Stimulated activated naive B cell treated with anti-CD40 and anti-IgM and Interleukin-4, amounts not matched to agents 10 μg/mL and 1 μg/mL and 100 μg/mL, for 72 hours (primary cell): Measurements from ENCODE around the gene KPTN.

ENCODE experiments used
- ATAC-seq, 2 donors: fragments of 150-1000 bp; cut with Tn5 transposase; replicated peaks; 2 replicates each; pipeline ENCODE4 v1.10.0; 2021; ENCODE audit warnings: moderate library complexity in 1 of 2
- DNase-seq: peaks from one replicate; pipeline ENCODE4 v3.0.0; 2021
- H3K27ac Mint-ChIP-seq: one replicate; pipeline ENCODE4 v1.8.0; 2022; ENCODE audit warnings: mild to moderate bottlenecking, mixed read lengths
- H3K27me3 Mint-ChIP-seq, 2 donors: one replicate each; pipeline ENCODE4 v1.8.0; 2022; ENCODE audit warnings: mixed read lengths in 2 of 2
- H3K36me3 Mint-ChIP-seq, 2 donors: one replicate each; pipeline ENCODE4 v1.8.0; 2022; ENCODE audit warnings: mixed read lengths in 2 of 2, mild to moderate bottlenecking in 1 of 2
- H3K4me1 Mint-ChIP-seq, 2 donors: one replicate each; pipeline ENCODE4 v1.8.0; 2022; ENCODE audit warnings: mixed read lengths in 2 of 2, mild to moderate bottlenecking in 1 of 2
- H3K4me3 Mint-ChIP-seq, 2 donors: one replicate each; pipeline ENCODE4 v1.8.0; 2022; ENCODE audit warnings: mild to moderate bottlenecking in 2 of 2, mixed read lengths in 2 of 2, moderate library complexity in 1 of 2
- H3K9me3 Mint-ChIP-seq, 2 donors: one replicate each; pipeline ENCODE4 v1.8.0; 2022; ENCODE audit warnings: mixed read lengths in 2 of 2, mild to moderate bottlenecking in 1 of 2

The KPTN gene

GRCh38 chr19:47473336-47473735, 10.7 kb downstream of the KPTN start:
- Mint-ChIP-seq H3K9me3 (no peaks in the 10 kb centered on the region), H3K4me3 (no peak overlapping the region), H3K4me1 (peaks cover 13 to 19% of the 10 kb centered on the region in 2 donors), H3K27ac (no peak overlapping the region), H3K27me3 (peaks cover 48 to 49% of the 10 kb centered on the region in 2 donors), H3K36me3 (peaks cover 4 to 10% of the 10 kb centered on the region in 2 donors)
- no peak for ATAC-seq
- no peak for DNase-seq

- ATAC-seq (peak; percentile 33 to 36), DNase-seq (no peak)
- H3K4me1 Mint-ChIP-seq = peaks cover 13 to 25% of the 10 kb centered on the region in 2 donors
- H3K36me3 Mint-ChIP-seq = peaks cover 4 to 10% of the 10 kb centered on the region in 2 donors
- peak within 1 kb of the TSS; percentile 48 to 58 for H3K4me3 Mint-ChIP-seq
- peaks cover 56 to 61% of the 10 kb centered on the region in 2 donors for H3K27me3 Mint-ChIP-seq
- H3K9me3 Mint-ChIP-seq = no peaks in the 10 kb centered on the region
- H3K27ac Mint-ChIP-seq = no peak within 1 kb of the TSS
Observed at GRCh38 chr19:47471733-47472457, 12.1 kb downstream of the KPTN start, which contains the start of gene SLC8A2. Gene SLC8A2 (minus strand): TSS chr19:47471893. CDS start chr19:47466403, 5,490 bp downstream.

GRCh38 chr19:47471381-47471732, 12.7 kb downstream of the KPTN start:
- DNase-seq (no peak), ATAC-seq (no peak)
- Mint-ChIP-seq H3K27ac (no peak overlapping the region), H3K9me3 (no peaks in the 10 kb centered on the region), H3K36me3 (peaks cover 4 to 7% of the 10 kb centered on the region in 2 donors), H3K4me1 (peaks cover 13 to 25% of the 10 kb centered on the region in 2 donors), H3K4me3 (peak overlapping the region; percentile 48 to 58), H3K27me3 (peaks cover 59 to 67% of the 10 kb centered on the region in 2 donors)

DNA sequence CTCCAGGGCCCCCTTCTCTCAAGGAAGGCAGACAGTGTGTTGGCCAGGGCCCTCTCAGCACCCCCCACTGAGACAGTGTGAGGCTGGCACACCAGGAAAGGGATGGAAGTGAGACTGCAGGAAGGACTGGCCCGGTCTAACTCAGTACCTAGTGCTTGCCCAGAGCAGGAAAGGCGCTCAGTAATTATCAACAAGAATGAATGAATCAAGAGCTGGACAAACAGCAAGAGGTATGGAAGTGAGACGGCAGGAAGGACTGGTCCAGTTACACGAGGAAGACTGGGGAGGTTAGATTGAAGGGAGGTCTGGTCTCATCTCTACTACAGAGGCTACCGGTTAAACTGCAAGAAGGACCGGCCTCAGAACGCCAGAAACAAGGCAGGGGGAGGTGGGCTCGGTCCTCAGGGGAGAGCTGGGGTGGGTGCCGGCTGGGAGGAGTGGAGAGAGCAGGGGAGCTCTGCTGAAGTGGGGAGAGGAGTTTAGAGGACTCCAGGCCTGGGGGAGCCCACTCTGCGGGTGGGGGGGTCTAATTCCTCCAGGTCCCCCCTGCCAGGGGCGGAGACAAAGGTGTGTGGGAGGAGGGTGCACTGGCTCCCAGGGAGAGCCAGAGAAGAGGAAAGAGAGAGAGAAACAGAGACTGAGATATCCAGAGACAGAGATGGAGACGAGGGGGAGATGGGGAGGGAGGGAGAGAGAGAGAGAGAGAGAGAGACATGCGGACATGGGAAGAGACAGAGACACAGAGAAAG, 13.4 kb downstream of the KPTN start:
- Mint-ChIP-seq H3K4me3 (peak overlapping the region; percentile 48 to 58), H3K27me3 (peaks cover 67 to 74% of the 10 kb centered on the region in 2 donors), H3K9me3 (no peaks in the 10 kb centered on the region), H3K27ac (no peak overlapping the region), H3K36me3 (peaks cover 4% of the 10 kb centered on the region in 2 donors), H3K4me1 (peaks cover 13 to 25% of the 10 kb centered on the region in 2 donors)
- DNase-seq (no peak), ATAC-seq (no peak)

GRCh38 chr19:47469719-47470118, 14.3 kb downstream of the KPTN start:
- Mint-ChIP-seq H3K27ac (no peak overlapping the region), H3K4me3 (no peak overlapping the region), H3K36me3 (no peaks in the 10 kb centered on the region), H3K4me1 (peaks cover 13 to 25% of the 10 kb centered on the region in 2 donors), H3K9me3 (no peaks in the 10 kb centered on the region), H3K27me3 (peaks cover 73 to 83% of the 10 kb centered on the region in 2 donors)
- no peak for DNase-seq
- no peak for ATAC-seq

- Mint-ChIP-seq H3K9me3 (no peaks in the 10 kb centered on the region), H3K36me3 (no peaks in the 10 kb centered on the region), H3K27me3 (peaks cover 77 to 87% of the 10 kb centered on the region in 2 donors), H3K4me1 (peaks cover 13 to 25% of the 10 kb centered on the region in 2 donors), H3K4me3 (no peak overlapping the region), H3K27ac (no peak overlapping the region)
- DNase-seq (no peak), ATAC-seq (no peak)
Observed at GRCh38 chr19:47469363-47469700, 14.7 kb downstream of the KPTN start.

GRCh38 chr19:47467914-47468313, 16.1 kb downstream of the KPTN start:
- Mint-ChIP-seq H3K36me3 (no peaks in the 10 kb centered on the region), H3K27ac (no peak overlapping the region), H3K4me1 (peaks cover 13 to 25% of the 10 kb centered on the region in 2 donors), H3K4me3 (no peak overlapping the region), H3K27me3 (peaks cover 72 to 90% of the 10 kb centered on the region in 2 donors), H3K9me3 (no peaks in the 10 kb centered on the region)
- DNase-seq (no peak), ATAC-seq (no peak)

DNA sequence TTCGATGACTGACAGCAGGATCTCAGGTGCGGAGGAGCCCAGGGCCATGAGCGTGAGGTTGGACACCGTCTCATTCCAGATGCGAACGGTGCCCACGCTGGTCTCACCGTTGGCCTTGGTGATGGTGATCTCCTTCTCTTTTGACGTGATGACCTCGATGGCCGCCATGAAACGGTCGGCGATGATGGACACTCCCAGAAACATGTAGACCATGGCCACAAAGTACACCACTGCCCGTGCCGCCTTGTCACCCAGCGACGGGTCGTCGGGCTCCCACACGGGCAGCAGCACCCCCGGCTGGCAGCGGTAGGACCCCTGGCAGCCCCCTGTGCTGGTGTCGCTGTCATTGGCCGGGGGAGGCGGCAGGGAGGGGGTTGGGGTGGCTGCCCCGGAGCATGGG, 18.1 kb downstream of the KPTN start:
- no peaks in the 10 kb centered on the region for H3K36me3 Mint-ChIP-seq
- no peak for ATAC-seq
- no peak overlapping the region for H3K27ac Mint-ChIP-seq
- no peak overlapping the region for H3K4me3 Mint-ChIP-seq
- no peak for DNase-seq
- H3K4me1 Mint-ChIP-seq = peaks cover 9 to 17% of the 10 kb centered on the region in 2 donors
- H3K27me3 Mint-ChIP-seq = peaks cover 56 to 78% of the 10 kb centered on the region in 2 donors
- H3K9me3 Mint-ChIP-seq = no peaks in the 10 kb centered on the region

DNA sequence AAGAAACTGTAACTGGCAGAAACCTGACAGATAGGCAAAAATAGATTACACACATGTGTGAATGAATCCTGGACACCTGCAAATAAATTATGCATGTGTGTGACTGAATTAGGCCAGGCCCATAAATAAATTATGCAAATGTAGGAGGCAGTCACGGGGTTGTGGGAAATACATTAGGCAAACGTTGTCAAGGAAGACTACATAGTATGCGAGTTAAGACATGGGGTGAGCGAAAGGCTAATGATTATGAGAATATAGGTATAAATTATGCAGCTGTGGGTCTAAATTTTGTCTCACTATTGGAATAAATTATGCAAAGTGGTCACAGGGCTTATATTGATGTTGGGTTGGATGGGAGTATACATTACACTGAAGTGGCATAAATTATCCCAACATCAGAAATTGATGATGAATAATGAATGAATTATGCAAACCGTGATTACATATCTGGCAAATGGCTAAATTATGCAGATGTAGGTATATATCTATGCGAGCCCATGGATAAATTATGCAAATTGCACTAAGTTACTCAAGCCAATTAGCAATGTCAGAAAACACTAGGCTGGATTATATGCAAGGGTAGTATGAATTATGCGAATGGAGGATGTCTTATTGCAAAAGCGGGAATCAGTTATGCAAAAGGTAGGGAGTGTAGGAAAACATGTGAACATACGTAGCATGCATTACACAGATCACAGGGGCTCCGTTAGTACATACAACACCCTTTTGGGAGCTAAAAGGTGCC, 19.2 kb downstream of the KPTN start:
- no peak for DNase-seq
- no peaks in the 10 kb centered on the region for H3K36me3 Mint-ChIP-seq
- peaks cover 45 to 67% of the 10 kb centered on the region in 2 donors for H3K27me3 Mint-ChIP-seq
- no peak for ATAC-seq
- H3K4me1 Mint-ChIP-seq = peaks cover 3 to 11% of the 10 kb centered on the region in 2 donors
- H3K4me3 Mint-ChIP-seq = no peak overlapping the region
- no peaks in the 10 kb centered on the region for H3K9me3 Mint-ChIP-seq
- no peak overlapping the region for H3K27ac Mint-ChIP-seq

- ATAC-seq (no peak), DNase-seq (no peak)
- Mint-ChIP-seq H3K27ac (no peak overlapping the region), H3K36me3 (peaks cover 0 to 1% of the 10 kb centered on the region in 2 donors), H3K9me3 (no peaks in the 10 kb centered on the region), H3K27me3 (peaks cover 23 to 38% of the 10 kb centered on the region in 2 donors), H3K4me3 (no peak overlapping the region), H3K4me1 (no peaks in the 10 kb centered on the region)
Observed at GRCh38 chr19:47461876-47462275, 22.1 kb downstream of the KPTN start.

DNA sequence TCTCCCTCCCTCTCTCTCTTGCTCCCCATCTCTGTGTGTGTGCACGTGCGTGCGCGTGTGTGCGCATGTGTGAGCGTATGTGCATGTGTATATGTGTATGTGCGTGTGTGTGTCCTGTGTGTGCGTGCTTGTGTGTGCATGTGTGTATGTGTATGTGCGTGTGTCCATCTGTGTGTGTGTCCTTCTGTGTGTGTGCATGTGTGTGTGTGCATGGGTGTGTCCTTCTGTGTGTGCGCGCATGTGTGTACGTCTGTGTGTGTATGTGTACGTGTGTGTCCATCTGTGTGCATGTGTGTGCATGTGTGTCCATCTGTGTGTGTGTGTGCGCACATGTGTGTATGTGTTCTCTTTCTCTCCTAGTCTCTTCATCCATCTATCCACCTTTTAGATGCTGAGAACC, 24.5 kb downstream of the KPTN start:
- DNase-seq = no peak
- ATAC-seq = no peak
- no peak overlapping the region for H3K4me3 Mint-ChIP-seq
- peaks cover 6 to 9% of the 10 kb centered on the region in 2 donors for H3K9me3 Mint-ChIP-seq
- peaks cover 0 to 1% of the 10 kb centered on the region in 2 donors for H3K36me3 Mint-ChIP-seq
- no peaks in the 10 kb centered on the region for H3K4me1 Mint-ChIP-seq
- H3K27ac Mint-ChIP-seq = no peak overlapping the region
- peaks cover 24 to 36% of the 10 kb centered on the region in 2 donors for H3K27me3 Mint-ChIP-seq

GRCh38 chr19:47458672-47459071, 25.3 kb downstream of the KPTN start:
- no peak overlapping the region for H3K4me3 Mint-ChIP-seq
- DNase-seq (no peak), ATAC-seq (no peak)
- H3K36me3 Mint-ChIP-seq = peaks cover 0 to 1% of the 10 kb centered on the region in 2 donors
- H3K27me3 Mint-ChIP-seq = peaks cover 27 to 34% of the 10 kb centered on the region in 2 donors
- no peak overlapping the region for H3K27ac Mint-ChIP-seq
- H3K4me1 Mint-ChIP-seq = no peaks in the 10 kb centered on the region
- H3K9me3 Mint-ChIP-seq = peaks cover 6 to 9% of the 10 kb centered on the region in 2 donors

DNA sequence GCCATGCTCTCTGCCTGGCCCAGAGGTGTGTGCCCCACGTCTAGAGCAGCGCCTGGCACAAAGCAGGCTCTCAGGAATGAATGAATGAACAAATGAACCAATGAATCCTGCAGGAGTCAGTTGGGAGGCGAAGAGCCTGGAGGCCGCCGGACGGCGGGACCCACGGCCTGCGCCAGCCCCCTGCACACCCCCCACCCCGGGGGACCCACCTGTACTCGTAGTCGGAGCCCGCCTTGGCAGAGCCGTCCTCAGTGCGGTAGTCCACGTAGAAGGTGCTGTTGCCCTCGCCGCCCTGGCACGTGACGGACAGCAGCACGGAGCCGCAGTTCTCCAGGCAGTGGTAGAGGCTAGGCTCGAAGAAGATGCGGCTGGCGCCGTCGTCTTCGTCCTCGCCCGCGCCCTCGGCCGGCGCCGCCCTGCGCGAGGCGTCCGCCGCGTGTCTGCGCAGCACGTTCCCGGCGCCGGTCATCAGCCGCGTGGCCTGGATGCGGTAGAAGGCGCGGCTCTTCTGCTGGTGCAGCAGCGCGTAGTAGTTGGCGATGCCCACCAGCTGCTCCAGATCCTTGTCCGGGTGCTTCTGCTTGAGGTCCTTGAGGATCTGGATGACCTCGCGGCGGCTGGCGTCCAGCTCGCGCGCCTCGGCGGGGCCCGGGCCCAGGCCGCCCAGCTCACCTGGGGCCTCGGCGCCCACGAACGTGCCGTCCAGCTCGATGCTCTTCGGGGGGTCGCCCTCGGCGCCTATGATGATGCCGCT, 27.1 kb downstream of the KPTN start:
- H3K4me1 Mint-ChIP-seq = no peaks in the 10 kb centered on the region
- DNase-seq = no peak
- H3K9me3 Mint-ChIP-seq = peaks cover 6 to 9% of the 10 kb centered on the region in 2 donors
- H3K27me3 Mint-ChIP-seq = peaks cover 28 to 29% of the 10 kb centered on the region in 2 donors
- no peak overlapping the region for H3K27ac Mint-ChIP-seq
- H3K4me3 Mint-ChIP-seq = no peak overlapping the region
- peaks cover 0 to 1% of the 10 kb centered on the region in 2 donors for H3K36me3 Mint-ChIP-seq
- ATAC-seq = no peak

DNA sequence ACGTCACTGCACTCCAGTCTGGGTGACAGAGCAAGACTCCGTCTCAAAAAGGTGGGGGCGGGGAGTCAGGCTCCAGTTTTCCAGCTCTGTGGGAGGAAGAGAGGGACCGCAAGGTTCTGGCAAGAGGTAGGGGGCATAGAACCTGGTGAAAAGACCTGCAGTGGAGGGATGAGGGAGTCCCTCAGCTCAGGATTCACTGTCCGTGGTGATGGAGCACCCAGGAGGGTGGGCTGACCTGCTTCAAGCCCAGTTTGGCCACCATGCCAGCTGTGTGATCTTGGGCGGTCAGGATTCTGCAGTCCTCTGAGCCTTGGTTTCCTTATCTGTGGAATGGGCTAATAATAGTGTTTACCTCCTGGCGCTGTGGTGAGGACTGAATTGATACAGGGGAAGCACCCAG, 33.5 kb downstream of the KPTN start:
- DNase-seq (no peak), ATAC-seq (no peak)
- Mint-ChIP-seq H3K36me3 (peaks cover 6 to 8% of the 10 kb centered on the region in 2 donors), H3K27ac (no peak overlapping the region), H3K27me3 (peaks cover 64 to 66% of the 10 kb centered on the region in 2 donors), H3K4me1 (peaks cover 13 to 22% of the 10 kb centered on the region in 2 donors), H3K9me3 (peaks cover 10 to 12% of the 10 kb centered on the region in 2 donors), H3K4me3 (no peak overlapping the region)
